ENCODE results near the gene TRPV3. TPM values are rescaled to one million over a fixed set of nuclear protein-coding genes. Genes with fewer than 3 reads are reported as not detected.
"Not testable (repeated sequence)": the region's sequence is repeated elsewhere in the genome, so short reads cannot be mapped to it uniquely, and the experiment has no call there.

Gene TRPV3
- total RNA-seq, 1 donor from 2014 or later, result 0.46 TPM

GRCh38 chr17:3501344-3501743, 56.3 kb downstream of the TRPV3 start:
- intact Hi-C loops (cut with micrococcal nuclease), result no loop called here
- no peak for DNase-seq (ENCODE audit: low spot score)
- Mint-ChIP-seq H3K36me3 (ENCODE audit: low read depth) (no peaks in the 10 kb centered on the region), H3K27me3 (ENCODE audit: low read depth) (no peaks in the 10 kb centered on the region), H3K27ac (no peak overlapping the region), H3K4me1 (ENCODE audit: low read depth) (no peaks in the 10 kb centered on the region), H3K9me3 (no peaks in the 10 kb centered on the region), H3K4me3 (ENCODE audit: low read depth) (no peak overlapping the region)

- no peaks in the 10 kb centered on the region for H3K36me3 Mint-ChIP-seq (ENCODE audit: low read depth)
- no peak overlapping the region for H3K4me3 Mint-ChIP-seq (ENCODE audit: low read depth)
- intact Hi-C loops (cut with micrococcal nuclease), result no loop called here
- no peaks in the 10 kb centered on the region for H3K4me1 Mint-ChIP-seq (ENCODE audit: low read depth)
- H3K9me3 Mint-ChIP-seq, result no peaks in the 10 kb centered on the region
- no peak for DNase-seq (ENCODE audit: low spot score)
- peaks cover 1% of the 10 kb centered on the region for H3K27me3 Mint-ChIP-seq (ENCODE audit: low read depth)
- no peak overlapping the region for H3K27ac Mint-ChIP-seq
These were observed 60.5 kb downstream of the TRPV3 start for GRCh38 chr17:3497101-3497500.

- no peaks in the 10 kb centered on the region for H3K36me3 Mint-ChIP-seq (ENCODE audit: low read depth)
- H3K4me1 Mint-ChIP-seq (ENCODE audit: low read depth), result no peaks in the 10 kb centered on the region
- DNase-seq (ENCODE audit: low spot score), result no peak
- no peak overlapping the region for H3K4me3 Mint-ChIP-seq (ENCODE audit: low read depth)
- no peak overlapping the region for H3K27ac Mint-ChIP-seq
- H3K27me3 Mint-ChIP-seq (ENCODE audit: low read depth), result peaks cover 9% of the 10 kb centered on the region
- intact Hi-C loops (cut with micrococcal nuclease), result no loop called here
- H3K9me3 Mint-ChIP-seq, result no peaks in the 10 kb centered on the region
These were observed 72.0 kb downstream of the TRPV3 start for GRCh38 chr17:3485481-3486068.

- no peak overlapping the region for H3K27ac Mint-ChIP-seq
- H3K9me3 Mint-ChIP-seq, result no peaks in the 10 kb centered on the region
- DNase-seq (ENCODE audit: low spot score), result no peak
- no peaks in the 10 kb centered on the region for H3K36me3 Mint-ChIP-seq (ENCODE audit: low read depth)
- no peaks in the 10 kb centered on the region for H3K4me1 Mint-ChIP-seq (ENCODE audit: low read depth)
- intact Hi-C loops (cut with micrococcal nuclease), result no loop called here
- H3K27me3 Mint-ChIP-seq (ENCODE audit: low read depth), result peaks cover 10% of the 10 kb centered on the region
- no peak overlapping the region for H3K4me3 Mint-ChIP-seq (ENCODE audit: low read depth)
These were observed 74.8 kb downstream of the TRPV3 start for GRCh38 chr17:3482852-3483251.

GRCh38 chr17:3479988-3480387, 77.6 kb downstream of the TRPV3 start:
- no peaks in the 10 kb centered on the region for H3K36me3 Mint-ChIP-seq (ENCODE audit: low read depth)
- H3K27ac Mint-ChIP-seq, result no peak overlapping the region
- peaks cover 4% of the 10 kb centered on the region for H3K4me1 Mint-ChIP-seq (ENCODE audit: low read depth)
- no peak for DNase-seq (ENCODE audit: low spot score)
- no peak overlapping the region for H3K4me3 Mint-ChIP-seq (ENCODE audit: low read depth)
- H3K9me3 Mint-ChIP-seq, result no peaks in the 10 kb centered on the region
- H3K27me3 Mint-ChIP-seq (ENCODE audit: low read depth), result peaks cover 10% of the 10 kb centered on the region
- intact Hi-C loops (cut with micrococcal nuclease), result no loop called here

- H3K9me3 Mint-ChIP-seq, result no peaks in the 10 kb centered on the region
- DNase-seq (ENCODE audit: low spot score), result no peak
- peaks cover 4% of the 10 kb centered on the region for H3K4me1 Mint-ChIP-seq (ENCODE audit: low read depth)
- no peaks in the 10 kb centered on the region for H3K36me3 Mint-ChIP-seq (ENCODE audit: low read depth)
- intact Hi-C loops (cut with micrococcal nuclease), result no loop called here
- no peak within 1 kb of the TSS for H3K27ac Mint-ChIP-seq
- peaks cover 5% of the 10 kb centered on the region for H3K27me3 Mint-ChIP-seq (ENCODE audit: low read depth)
- peak within 1 kb of the TSS; percentile 24 for H3K4me3 Mint-ChIP-seq (ENCODE audit: low read depth)
These were observed 81.6 kb downstream of the TRPV3 start, which contains the start of gene ASPA for GRCh38 chr17:3475812-3476610. ASPA (plus strand) TSS chr17:3475997; CDS start chr17:3476160, 163 bp downstream.

GRCh38 chr17:3475251-3475685, 82.3 kb downstream of the TRPV3 start:
- Mint-ChIP-seq H3K27me3 (ENCODE audit: low read depth) (peaks cover 5% of the 10 kb centered on the region), H3K27ac (no peak overlapping the region), H3K4me3 (ENCODE audit: low read depth) (no peak overlapping the region), H3K9me3 (no peaks in the 10 kb centered on the region), H3K4me1 (ENCODE audit: low read depth) (peaks cover 4% of the 10 kb centered on the region), H3K36me3 (ENCODE audit: low read depth) (no peaks in the 10 kb centered on the region)
- intact Hi-C loops (cut with micrococcal nuclease), result no loop called here
- no peak for DNase-seq (ENCODE audit: low spot score)

GRCh38 chr17:3474212-3474611, 83.4 kb downstream of the TRPV3 start:
- no peak overlapping the region for H3K4me3 Mint-ChIP-seq (ENCODE audit: low read depth)
- H3K27me3 Mint-ChIP-seq (ENCODE audit: low read depth), result peaks cover 5% of the 10 kb centered on the region
- H3K4me1 Mint-ChIP-seq (ENCODE audit: low read depth), result peaks cover 4% of the 10 kb centered on the region
- no peaks in the 10 kb centered on the region for H3K9me3 Mint-ChIP-seq
- DNase-seq (ENCODE audit: low spot score), result no peak
- no peaks in the 10 kb centered on the region for H3K36me3 Mint-ChIP-seq (ENCODE audit: low read depth)
- no peak overlapping the region for H3K27ac Mint-ChIP-seq
- intact Hi-C loops (cut with micrococcal nuclease), result no loop called here

- Mint-ChIP-seq H3K9me3 (no peaks in the 10 kb centered on the region), H3K27me3 (ENCODE audit: low read depth) (peaks cover 2% of the 10 kb centered on the region), H3K36me3 (ENCODE audit: low read depth) (no peaks in the 10 kb centered on the region), H3K4me1 (ENCODE audit: low read depth) (peaks cover 4% of the 10 kb centered on the region), H3K27ac (no peak overlapping the region), H3K4me3 (ENCODE audit: low read depth) (no peak overlapping the region)
- intact Hi-C loops (cut with micrococcal nuclease), result no loop called here
- DNase-seq (ENCODE audit: low spot score), result no peak
These were observed 85.5 kb downstream of the TRPV3 start for GRCh38 chr17:3472137-3472536.

GRCh38 chr17:3471599-3471998, 86.0 kb downstream of the TRPV3 start, which contains the start of gene SPATA22:
SPATA22 (minus strand) TSS chr17:3471819; CDS start chr17:3469325, 2,494 bp downstream.
- H3K36me3 Mint-ChIP-seq (ENCODE audit: low read depth), result no peaks in the 10 kb centered on the region
- peaks cover 4% of the 10 kb centered on the region for H3K4me1 Mint-ChIP-seq (ENCODE audit: low read depth)
- no peaks in the 10 kb centered on the region for H3K9me3 Mint-ChIP-seq
- no peak within 1 kb of the TSS for H3K4me3 Mint-ChIP-seq (ENCODE audit: low read depth)
- no peak for DNase-seq (ENCODE audit: low spot score)
- H3K27me3 Mint-ChIP-seq (ENCODE audit: low read depth), result peaks cover 3% of the 10 kb centered on the region
- intact Hi-C loops (cut with micrococcal nuclease), result no loop called here
- H3K27ac Mint-ChIP-seq, result no peak within 1 kb of the TSS

GRCh38 chr17:3469529-3469928, 88.1 kb downstream of the TRPV3 start:
- Mint-ChIP-seq H3K27me3 (ENCODE audit: low read depth) (peaks cover 2% of the 10 kb centered on the region), H3K4me3 (ENCODE audit: low read depth) (no peak overlapping the region), H3K4me1 (ENCODE audit: low read depth) (no peaks in the 10 kb centered on the region)

GRCh38 chr17:3466355-3466754, 91.3 kb downstream of the TRPV3 start:
- intact Hi-C loops (cut with micrococcal nuclease); DNase-seq (ENCODE audit: low spot score); H3K27ac Mint-ChIP-seq; H3K4me1 Mint-ChIP-seq (ENCODE audit: low read depth); H3K27me3 Mint-ChIP-seq (ENCODE audit: low read depth); H3K36me3 Mint-ChIP-seq (ENCODE audit: low read depth); H3K4me3 Mint-ChIP-seq (ENCODE audit: low read depth); H3K9me3 Mint-ChIP-seq: not testable (repeated sequence)

More at GRCh38 chr17:3469529-3469928, 88.1 kb downstream of the TRPV3 start:
- intact Hi-C loops (cut with micrococcal nuclease), result no loop called here
- no peaks in the 10 kb centered on the region for H3K9me3 Mint-ChIP-seq
- DNase-seq (ENCODE audit: low spot score), result no peak
- H3K27ac Mint-ChIP-seq, result no peak overlapping the region
- no peaks in the 10 kb centered on the region for H3K36me3 Mint-ChIP-seq (ENCODE audit: low read depth)
